ENCODE measurements around the gene SFT2D3. TPM values are rescaled to one million over a fixed set of nuclear protein-coding genes. Genes with fewer than 3 reads are reported as not detected.
A peak's percentile ranks its signal among the peaks of the same experiment; 100 is the strongest.

SFT2D3 gene
- total and polyA plus RNA-seq, 2 of the 13 experiments (the other 11 are each of a cell fraction or from before 2014, with no cell fraction given): 8.3 to 9.4 TPM

DNA sequence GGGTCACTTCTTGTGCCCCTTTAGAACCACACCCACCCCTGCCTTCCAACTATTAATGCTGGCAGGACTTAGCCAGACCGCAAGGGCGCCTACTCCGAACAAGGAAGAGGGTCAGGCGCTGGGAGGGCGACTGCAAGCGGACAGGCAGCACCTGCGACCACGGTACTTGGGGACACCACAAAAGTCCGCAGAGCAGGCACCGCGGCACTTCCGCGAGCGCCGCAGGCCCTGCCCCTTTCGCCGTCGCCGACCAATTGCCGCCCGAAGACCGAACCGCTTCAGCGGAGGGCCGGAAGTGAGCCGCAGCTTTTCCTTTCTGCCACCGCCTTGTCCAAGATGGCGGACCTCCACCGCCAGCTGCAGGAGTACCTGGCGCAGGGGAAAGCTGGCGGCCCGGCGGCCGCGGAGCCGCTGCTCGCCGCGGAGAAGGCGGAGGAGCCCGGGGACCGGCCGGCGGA, at the start of gene SFT2D3 (continued):
- TF ChIP-seq ZNF562 (CRISPR knock-in tag; IDR thresholded peaks at IDR 0.05; ENCODE audit: borderline replicate concordance): peak; percentile 80
- TF ChIP-seq, protein P1, sequence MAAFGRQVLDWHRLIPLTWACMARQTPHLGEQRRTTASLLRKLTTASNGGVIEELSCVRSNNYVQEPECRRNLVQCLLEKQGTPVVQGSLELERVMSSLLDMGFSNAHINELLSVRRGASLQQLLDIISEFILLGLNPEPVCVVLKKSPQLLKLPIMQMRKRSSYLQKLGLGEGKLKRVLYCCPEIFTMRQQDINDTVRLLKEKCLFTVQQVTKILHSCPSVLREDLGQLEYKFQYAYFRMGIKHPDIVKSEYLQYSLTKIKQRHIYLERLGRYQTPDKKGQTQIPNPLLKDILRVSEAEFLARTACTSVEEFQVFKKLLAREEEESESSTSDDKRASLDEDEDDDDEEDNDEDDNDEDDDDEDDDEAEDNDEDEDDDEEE (CRISPR knock-in tag; IDR thresholded peaks at IDR 0.05): peak; percentile 74
- peak; percentile 72 for TF ChIP-seq MED8 (CRISPR knock-in tag; IDR thresholded peaks at IDR 0.05; ENCODE audit: insufficient replicate concordance)

GRCh38 chr2:127651971-127652550, 49.2 kb upstream of the SFT2D3 start:
- Histone ChIP-seq H3K36me3 (replicated peaks in 1 of 2; ENCODE audit: control insufficient read depth in 1 of 2, insufficient read depth in 2 of 2, low read length in 2 of 2) (no peaks in the 10 kb centered on the region), H3K27ac (ENCODE audit: extremely low read length, insufficient read depth, low read length) (no peak overlapping the region), H3K79me2 (ENCODE audit: insufficient read depth, low read length) (no peaks in the 10 kb centered on the region), H3K4me3 (replicated peaks in 1 of 3; ENCODE audit: insufficient read depth in 1 of 3, low read depth in 2 of 3, low read length in 3 of 3) (peak overlapping the region in 2 of 3 experiments; percentile 12 to 58; a peak in 2 of 6 replicates), H3K9ac (ENCODE audit: insufficient read depth, low read depth, low read length) (peak overlapping the region; percentile 48), H3K4me1 (ENCODE audit: insufficient read depth, low read length) (peaks cover 38% of the 10 kb centered on the region), H3K27me3 (ENCODE audit: control insufficient read depth in 1 of 2, insufficient read depth in 2 of 2, low read length in 2 of 2) (peaks cover 6 to 71% of the 10 kb centered on the region in 2 experiments), H3K9me3 (ENCODE audit: low read length) (no peaks in the 10 kb centered on the region), H3K4me2 (ENCODE audit: low read depth, low read length) (peak overlapping the region; percentile 68), H4K20me1 (ENCODE audit: insufficient read depth, low read length) (no peaks in the 10 kb centered on the region), H2AFZ (ENCODE audit: low read length) (no peak overlapping the region)
- in situ Hi-C loops (cut with HindIII; ENCODE audit: extremely low pct_ligation_motif_present, low pct_unique_long_range_greater_than_20kb): no loop called here
- BruUV-seq (replicated peaks): no TSS peak
- intact Hi-C loops (cut with micrococcal nuclease; ENCODE audit: unreplicated experiment): no loop called here
- ChIA-PET POLR2A (no interaction called here), CTCF (ENCODE audit: low intra/inter-chr PET ratio, low total read pairs) (no interaction called here)
- no peak for FAIRE-seq
- no peak for DNase-seq (ENCODE audit: low spot score)
- ATAC-seq: peak; percentile 43
- 19% methylated on average over 14 of the region's 14 CpGs for WGBS (ENCODE audit: low lambda C conversion rate)
- peak; percentile 10; the same call in 1 of the 2 replicates for TF ChIP-seq GABPB1 (CRISPR knock-in tag; IDR thresholded peaks at IDR 0.05)
- no peak for TF ChIP-seq PLSCR1 (CRISPR knock-in tag; IDR thresholded peaks at IDR 0.05; ENCODE audit: borderline replicate concordance)
- no peak for TF ChIP-seq HINFP (CRISPR knock-in tag; IDR thresholded peaks at IDR 0.05; ENCODE audit: low read depth)
- no peak for TF ChIP-seq ZNF747 (CRISPR knock-in tag; IDR thresholded peaks at IDR 0.05; ENCODE audit: borderline replicate concordance)
- TF ChIP-seq ZBTB38 (CRISPR knock-in tag; IDR thresholded peaks at IDR 0.05): 0 out of 2 replicates have a peak, but pooled peaks have one; percentile 22
- no peak for TF ChIP-seq ZNF253 (CRISPR knock-in tag; IDR thresholded peaks at IDR 0.05; ENCODE audit: borderline replicate concordance)
- TF ChIP-seq, protein P1 (CRISPR knock-in tag; IDR thresholded peaks at IDR 0.05): peak; percentile 65; the same call in 1 of the 2 replicates
- TF ChIP-seq ZNF775 (CRISPR knock-in tag; IDR thresholded peaks at IDR 0.05; ENCODE audit: borderline replicate concordance): no peak
- no peak for TF ChIP-seq FUBP1 (CRISPR knock-in tag; IDR thresholded peaks at IDR 0.05; ENCODE audit: borderline replicate concordance)
- TF ChIP-seq, protein P2, sequence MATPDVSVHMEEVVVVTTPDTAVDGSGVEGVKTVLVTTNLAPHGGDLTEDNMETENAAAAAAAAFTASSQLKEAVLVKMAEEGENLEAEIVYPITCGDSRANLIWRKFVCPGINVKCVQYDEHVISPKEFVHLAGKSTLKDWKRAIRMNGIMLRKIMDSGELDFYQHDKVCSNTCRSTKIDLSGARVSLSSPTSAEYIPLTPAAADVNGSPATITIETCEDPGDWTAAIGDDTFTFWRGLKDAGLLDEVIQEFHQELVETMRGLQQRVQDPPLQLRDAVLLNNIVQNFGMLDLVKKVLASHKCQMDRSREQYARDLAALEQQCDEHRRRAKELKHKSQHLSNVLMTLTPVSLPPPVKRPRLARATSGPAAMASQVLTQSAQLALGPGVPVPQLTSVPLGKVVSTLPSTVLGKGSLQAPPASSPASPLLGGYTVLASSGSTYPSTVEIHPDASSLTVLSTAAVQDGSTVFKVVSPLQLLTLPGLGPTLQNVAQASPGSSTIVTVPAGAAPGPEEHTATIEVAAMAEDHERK (CRISPR knock-in tag; IDR thresholded peaks at IDR 0.05; ENCODE audit: low read depth): no peak

All from HepG2 (cell line).